GM12891 (cell line): ENCODE measurements around the gene RCOR1.

Source experiments
- PAX5 ChIP-seq: IDR thresholded peaks from 2 replicates; pipeline ENCODE4 v1.6.1; 2011; ENCODE audit warnings: low read length, moderate library complexity, mild to moderate bottlenecking; ENCODE audit not compliant: insufficient read depth, severe bottlenecking
- POLR2A ChIP-seq: IDR thresholded peaks from 2 replicates; pipeline ENCODE4 v1.6.1; 2011; ENCODE audit warnings: low read depth, low read length, control low read depth

- TF ChIP-seq POLR2A (peak; percentile 23; the same call in 1 of the 2 replicates), PAX5 (peak; percentile 49)
Observed at GRCh38 chr14:102776761-102777710, 184.6 kb downstream of the RCOR1 start, which contains the start of gene TRAF3.
